IPS DF 4.7 (cell line): ENCODE results near the gene PSME3IP1.

Experiments
- DNase-seq: peaks from one replicate; pipeline ENCODE4 v3.0.0-alpha.2; 2013; ENCODE audit warnings: low spot score; ENCODE audit errors: extremely low read depth

Gene PSME3IP1

GRCh38 chr16:57145046-57146021, 40.5 kb downstream of the PSME3IP1 start:
- DNase-seq: no peak

- DNase-seq: no peak
Observed at GRCh38 chr16:57144027-57144426, 41.8 kb downstream of the PSME3IP1 start.

- no peak for DNase-seq
Observed at GRCh38 chr16:57143149-57143921, 42.5 kb downstream of the PSME3IP1 start.

- no peak for DNase-seq
Observed at GRCh38 chr16:57141822-57142631, 43.8 kb downstream of the PSME3IP1 start.

- DNase-seq: no peak
Observed at GRCh38 chr16:57140931-57141668, 44.7 kb downstream of the PSME3IP1 start.

GRCh38 chr16:57138281-57138935, 47.4 kb downstream of the PSME3IP1 start:
- DNase-seq: no peak

- no peak for DNase-seq
Observed at GRCh38 chr16:57137566-57138273, 48.1 kb downstream of the PSME3IP1 start.

- DNase-seq: no peak
Observed at GRCh38 chr16:57137043-57137442, 48.8 kb downstream of the PSME3IP1 start.

GRCh38 chr16:57134982-57135381, 50.9 kb downstream of the PSME3IP1 start:
- DNase-seq: no peak

- DNase-seq: no peak
Observed at GRCh38 chr16:57133886-57134285, 52.0 kb downstream of the PSME3IP1 start.

GRCh38 chr16:57133031-57133430, 52.8 kb downstream of the PSME3IP1 start:
- no peak for DNase-seq

- DNase-seq: no peak
Observed at GRCh38 chr16:57132470-57132869, 53.4 kb downstream of the PSME3IP1 start.

GRCh38 chr16:57131351-57131970, 54.4 kb downstream of the PSME3IP1 start:
- no peak for DNase-seq

- no peak for DNase-seq
Observed at GRCh38 chr16:57130950-57131321, 54.9 kb downstream of the PSME3IP1 start.

GRCh38 chr16:57128771-57129389, 57.0 kb downstream of the PSME3IP1 start:
- DNase-seq: no peak

- DNase-seq: no peak
Observed at GRCh38 chr16:57127836-57128235, 58.0 kb downstream of the PSME3IP1 start.

- DNase-seq: no peak
Observed at GRCh38 chr16:57127037-57127763, 58.6 kb downstream of the PSME3IP1 start.

GRCh38 chr16:57126411-57126810, 59.4 kb downstream of the PSME3IP1 start:
- no peak for DNase-seq
